ENCODE measurements around the gene NCR2.

NCR2 gene

GRCh38 chr6:41360314-41360685, 24.9 kb downstream of the NCR2 start:
- no peak for DNase-seq

- no peak for DNase-seq
These were observed 30.7 kb downstream of the NCR2 start for GRCh38 chr6:41366150-41366549.

- no peak for DNase-seq
These were observed 31.7 kb downstream of the NCR2 start for GRCh38 chr6:41367061-41367460.

- peak; percentile 45 for DNase-seq
These were observed 32.3 kb downstream of the NCR2 start for GRCh38 chr6:41367700-41368099.

- no peak for DNase-seq
These were observed 35.2 kb downstream of the NCR2 start for GRCh38 chr6:41370488-41371111.

GRCh38 chr6:41371461-41371991, 36.1 kb downstream of the NCR2 start:
- DNase-seq: peak; percentile 54

- DNase-seq: peak; percentile 41
These were observed 36.8 kb downstream of the NCR2 start for GRCh38 chr6:41371992-41372831.

GRCh38 chr6:41372832-41373626, 37.6 kb downstream of the NCR2 start:
- DNase-seq: no peak

- no peak for DNase-seq
These were observed 38.2 kb downstream of the NCR2 start for GRCh38 chr6:41373627-41373918.

- DNase-seq: peak; percentile 28
These were observed 38.7 kb downstream of the NCR2 start for GRCh38 chr6:41373919-41374617.

- no peak for DNase-seq
These were observed 39.5 kb downstream of the NCR2 start for GRCh38 chr6:41374618-41375590.

GRCh38 chr6:41375598-41376151, 40.3 kb downstream of the NCR2 start:
- no peak for DNase-seq

- DNase-seq: no peak
These were observed 40.8 kb downstream of the NCR2 start for GRCh38 chr6:41376176-41376575.

GRCh38 chr6:41377071-41377470, 41.7 kb downstream of the NCR2 start:
- DNase-seq: no peak

- no peak for DNase-seq
These were observed 43.9 kb downstream of the NCR2 start for GRCh38 chr6:41379306-41379705.

GRCh38 chr6:41386594-41386993, 51.2 kb downstream of the NCR2 start:
- no peak for DNase-seq

GRCh38 chr6:41392246-41392645, 56.8 kb downstream of the NCR2 start:
- no peak for DNase-seq

GRCh38 chr6:41396335-41396734, 60.9 kb downstream of the NCR2 start:
- no peak for DNase-seq

GRCh38 chr6:41399424-41399823, 64.0 kb downstream of the NCR2 start:
- DNase-seq: no peak
